Esophagus muscularis mucosa (tissue), 4 donors: ENCODE measurements around the gene NFASC. TPM values are rescaled to one million over a fixed set of nuclear protein-coding genes. Genes with fewer than 3 reads are reported as not detected.

ENCODE experiments used
- DNase-seq: peaks from one replicate; pipeline ENCODE4 v3.0.0-alpha.2; 2017; ENCODE audit errors: extremely low spot score
- H3K27ac ChIP-seq, 4 donors: fragments of 200-600 bp; sonication (generic); replicated peaks in 1 of 4; 1 replicate in 3 of 4; 2 replicates in 1 of 4; pipeline ENCODE4 v1.5.1; 2016 to 2019; ENCODE audit warnings: mild to moderate bottlenecking in 1 of 4
- H3K27me3 ChIP-seq, 4 donors: fragments of 200-600 bp; sonication (generic); one replicate each; pipeline versions ENCODE4 v1.5.1 to v1.6.0; 2016 to 2019
- H3K36me3 ChIP-seq, 4 donors: fragments of 200-600 bp; sonication (generic); one replicate each; pipeline ENCODE4 v1.5.1; 2016 to 2019
- H3K4me1 ChIP-seq, 4 donors: fragments of 200-600 bp; sonication (generic); one replicate each; pipeline ENCODE4 v1.5.1; 2016 to 2019
- H3K4me3 ChIP-seq, 4 donors: fragments of 200-600 bp; sonication (generic); 1 replicate in 2 of 4; 2 replicates in 2 of 4; pipeline ENCODE4 v1.5.1; 2016 to 2019; ENCODE audit warnings: mild to moderate bottlenecking in 4 of 4, moderate library complexity in 1 of 4
- H3K9me3 ChIP-seq, 4 donors: fragments of 200-600 bp; sonication (generic); 1 replicate in 3 of 4; 2 replicates in 1 of 4; pipeline ENCODE4 v1.5.1; 2016 to 2019
- EP300 ChIP-seq: sonication (generic); formaldehyde crosslinking; IDR thresholded peaks from one replicate; pipeline ENCODE4 v1.6.1; 2017; ENCODE audit warnings: antibody characterized with exemption
- POLR2A ChIP-seq: fragments of 450-650 bp; IDR thresholded peaks from one replicate; pipeline ENCODE4 v1.6.1; 2017; ENCODE audit warnings: antibody characterized with exemption, moderate library complexity, mild to moderate bottlenecking, low read depth
- POLR2AphosphoS5 ChIP-seq, 2 donors: sonication (generic); formaldehyde crosslinking; IDR thresholded peaks; one replicate each; pipeline ENCODE4 v1.6.1; 2017; ENCODE audit warnings: antibody characterized with exemption in 2 of 2
- WGBS: methylation state at CpG from one replicate; pipeline ENCODE4 v1.1.5; 2018; 5-methylcytosine and 5-hydroxymethylcytosine counted together
- intact Hi-C: fragments of 100-400 bp; cut with DNase I; formaldehyde crosslinking; loops from one replicate; pipeline ENCODE4 v1.15.1; 2023
- total RNA-seq, 4 donors: library from RNA; depleted of rRNA; stranded (reverse); fragments of >200 nt; gene quantifications; one replicate each; pipeline versions ENCODE4 v1.1.0 to v1.2.1, GENCODE V29; 2016
- TF ChIP-seq, protein P1 (sequence below), 3 experiments: fragments of 200-600 bp in 2 of 3; fragments of 450-650 bp in 1 of 3; sonication (generic) in 2 of 3; IDR thresholded peaks; one replicate each; pipeline ENCODE4 v1.5.1; 2017 to 2019; ENCODE audit warnings: antibody characterized with exemption in 3 of 3, mild to moderate bottlenecking in 2 of 3, moderate library complexity in 1 of 3

The NFASC gene
- total RNA-seq, 4 donors from 2014 or later: 31.1 to 122 (median 64.7) TPM

DNA sequence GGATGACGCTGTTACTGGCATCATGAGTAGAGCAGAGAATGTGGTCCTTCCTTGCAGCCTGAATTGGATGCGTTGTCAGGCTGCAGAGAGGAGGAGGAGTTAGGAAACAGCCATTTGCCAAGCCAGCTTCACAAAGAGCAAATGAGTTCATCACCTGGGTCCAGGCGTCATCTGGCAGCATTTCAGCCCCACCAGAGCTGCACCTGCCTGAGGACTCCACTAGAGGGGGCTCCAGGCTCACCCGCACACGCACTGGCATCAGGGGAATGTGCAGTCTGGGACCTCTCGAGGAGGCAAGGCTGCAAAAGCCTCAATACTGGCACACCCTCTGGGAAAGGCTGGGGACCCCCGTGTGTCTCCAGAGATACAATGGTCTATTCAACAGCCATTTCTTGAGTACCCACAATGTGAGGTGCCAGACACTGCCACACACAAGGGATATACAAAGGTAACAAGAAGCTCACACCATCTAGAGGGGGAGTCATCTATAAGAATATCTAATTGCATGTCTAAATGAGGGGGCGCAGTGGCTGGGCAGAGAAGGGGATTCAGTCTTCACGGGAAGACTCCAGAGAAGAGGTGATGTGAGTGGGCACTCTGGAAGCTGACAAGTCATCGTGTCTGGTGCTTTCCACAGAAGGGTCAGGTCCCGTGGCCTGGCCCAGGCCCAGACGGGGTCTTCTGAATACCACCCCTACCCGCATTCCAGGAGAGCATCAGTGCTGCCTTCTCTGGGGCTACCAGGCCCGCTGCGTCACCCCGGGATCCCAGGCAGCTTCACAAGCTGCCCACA lies 118.8 kb downstream of the NFASC start:
- H3K27ac ChIP-seq: peak overlapping the region; percentile 20 to 60 (median 38)
- DNase-seq: no peak
- intact Hi-C loops: loop anchor here (2.0 to 5.0 kb wide), 2 partner anchors 71 to 268 kb away; no protein-coding TSS in a partner anchor
- peaks cover 4 to 84% (median 41%) of the 10 kb centered on the region in 4 donors for H3K36me3 ChIP-seq
- no peaks in the 10 kb centered on the region for H3K27me3 ChIP-seq
- TF ChIP-seq, protein P1, sequence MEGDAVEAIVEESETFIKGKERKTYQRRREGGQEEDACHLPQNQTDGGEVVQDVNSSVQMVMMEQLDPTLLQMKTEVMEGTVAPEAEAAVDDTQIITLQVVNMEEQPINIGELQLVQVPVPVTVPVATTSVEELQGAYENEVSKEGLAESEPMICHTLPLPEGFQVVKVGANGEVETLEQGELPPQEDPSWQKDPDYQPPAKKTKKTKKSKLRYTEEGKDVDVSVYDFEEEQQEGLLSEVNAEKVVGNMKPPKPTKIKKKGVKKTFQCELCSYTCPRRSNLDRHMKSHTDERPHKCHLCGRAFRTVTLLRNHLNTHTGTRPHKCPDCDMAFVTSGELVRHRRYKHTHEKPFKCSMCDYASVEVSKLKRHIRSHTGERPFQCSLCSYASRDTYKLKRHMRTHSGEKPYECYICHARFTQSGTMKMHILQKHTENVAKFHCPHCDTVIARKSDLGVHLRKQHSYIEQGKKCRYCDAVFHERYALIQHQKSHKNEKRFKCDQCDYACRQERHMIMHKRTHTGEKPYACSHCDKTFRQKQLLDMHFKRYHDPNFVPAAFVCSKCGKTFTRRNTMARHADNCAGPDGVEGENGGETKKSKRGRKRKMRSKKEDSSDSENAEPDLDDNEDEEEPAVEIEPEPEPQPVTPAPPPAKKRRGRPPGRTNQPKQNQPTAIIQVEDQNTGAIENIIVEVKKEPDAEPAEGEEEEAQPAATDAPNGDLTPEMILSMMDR (IDR thresholded peaks at IDR 0.05): peak; percentile 87 to 96 (median 89)
- TF ChIP-seq POLR2A (no peak), POLR2AphosphoS5 (IDR thresholded peaks at IDR 0.05) (peak; percentile 32 to 41)
- H3K4me3 ChIP-seq: no peak overlapping the region
- H3K4me1 ChIP-seq: peaks cover 0 to 16% (median 10%) of the 10 kb centered on the region in 4 donors
- no peaks in the 10 kb centered on the region for H3K9me3 ChIP-seq
- WGBS: 71% methylated on average over 12 of the region's 16 CpGs

DNA sequence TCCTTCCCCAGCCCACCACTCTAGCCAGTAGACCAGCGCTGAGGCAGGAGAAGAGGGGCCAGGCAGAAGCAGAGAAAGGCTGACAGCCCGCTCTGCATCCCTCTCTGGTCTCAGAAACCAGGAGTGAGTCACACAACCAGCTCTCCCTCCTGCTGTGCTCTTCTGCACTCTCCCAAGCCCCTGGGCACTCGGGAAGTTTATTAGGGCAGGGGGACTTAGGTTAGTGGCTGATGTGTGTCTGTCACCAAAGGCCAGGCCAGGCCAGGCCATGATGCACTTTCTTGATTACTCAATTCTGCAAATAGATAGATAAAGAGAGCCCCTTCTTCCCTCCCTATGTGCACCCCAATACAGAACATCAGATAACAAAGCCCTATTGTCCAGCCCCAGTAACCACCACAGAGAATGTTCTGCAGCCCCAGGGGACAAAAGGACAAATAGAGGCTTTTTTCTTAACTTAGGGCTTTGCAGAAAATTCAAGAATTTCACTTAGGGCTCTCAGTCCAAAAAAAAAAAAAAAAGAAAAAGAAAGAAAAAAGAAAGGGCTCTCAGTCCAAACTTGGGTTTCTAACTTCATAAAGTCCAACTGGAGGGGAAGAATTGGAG lies 119.5 kb downstream of the NFASC start:
- TF ChIP-seq POLR2A: no peak
- TF ChIP-seq, protein P1 (IDR thresholded peaks at IDR 0.05): no peak
- no peak for TF ChIP-seq EP300
- no peak for TF ChIP-seq POLR2AphosphoS5 (IDR thresholded peaks at IDR 0.05)
- Histone ChIP-seq H3K4me1 (peaks cover 0 to 16% (median 10%) of the 10 kb centered on the region in 4 donors), H3K27me3 (no peaks in the 10 kb centered on the region), H3K36me3 (peaks cover 4 to 78% (median 37%) of the 10 kb centered on the region in 4 donors), H3K27ac (peak overlapping the region; percentile 20 to 60 (median 38)), H3K4me3 (no peak overlapping the region), H3K9me3 (no peaks in the 10 kb centered on the region)
- intact Hi-C loops: no loop called here
- WGBS: 90% methylated on average over 3 of the region's 3 CpGs
- no peak for DNase-seq

DNA sequence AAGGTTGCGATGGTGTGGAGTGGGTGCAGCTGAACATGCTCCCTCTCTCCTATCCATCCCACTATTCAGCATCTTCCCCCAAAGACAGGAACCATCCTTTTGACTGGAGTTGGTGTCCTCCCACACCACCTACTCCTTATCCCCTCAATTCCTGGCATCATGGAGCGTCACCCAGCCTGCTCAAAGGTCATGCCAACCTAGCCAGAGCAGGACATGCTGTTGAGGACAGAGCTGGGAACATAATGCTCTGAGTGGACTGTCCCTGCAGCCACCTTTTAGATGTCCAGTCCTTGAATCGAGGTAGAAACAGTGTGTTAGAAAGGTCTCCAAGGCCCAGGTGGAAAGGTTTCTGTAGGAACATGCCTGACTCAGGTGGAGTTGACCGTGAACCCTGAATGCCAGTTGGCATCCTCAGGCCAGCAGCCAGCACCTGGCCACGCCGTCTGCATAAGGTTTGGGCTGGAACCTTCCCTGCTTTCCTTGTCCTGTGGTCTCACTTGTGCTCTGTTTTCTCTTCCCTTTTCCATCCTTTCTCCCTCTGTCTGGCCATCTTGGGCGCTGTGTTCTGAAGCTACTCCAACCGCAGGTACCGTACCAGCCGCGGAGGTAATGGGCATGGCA lies 120.2 kb downstream of the NFASC start:
- WGBS: 89% methylated on average over 11 of the region's 11 CpGs
- intact Hi-C loops: no loop called here

DNA sequence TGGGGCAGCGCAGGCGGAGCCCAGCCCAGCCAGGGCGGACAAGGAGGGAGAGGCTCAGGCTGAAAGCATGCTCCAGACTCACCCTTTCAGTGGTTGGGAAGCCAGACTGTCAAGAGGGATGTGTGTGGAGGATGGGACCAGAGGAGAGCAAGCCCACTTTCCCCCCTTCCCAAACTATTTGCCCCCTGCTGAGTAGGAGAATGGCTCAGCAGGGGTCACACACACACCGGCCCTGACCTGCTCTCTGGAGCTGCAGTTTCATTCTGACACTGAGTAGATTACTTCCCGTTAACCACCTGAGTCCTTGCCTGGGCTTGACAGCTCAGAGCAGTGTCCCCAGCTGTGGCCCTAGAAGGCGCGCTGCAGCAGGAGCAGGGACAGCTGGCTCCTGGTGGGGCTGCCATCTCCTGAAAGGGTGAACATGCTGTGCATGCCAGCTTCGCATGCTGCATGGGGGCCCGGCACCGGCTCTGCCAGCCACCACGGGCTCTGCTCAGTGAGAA lies 120.7 kb downstream of the NFASC start:
- no peak for DNase-seq
- peak overlapping the region in 3 of 4 donors; percentile 24 to 42 (median 40) for H3K27ac ChIP-seq
- H3K9me3 ChIP-seq: no peaks in the 10 kb centered on the region
- TF ChIP-seq, protein P1 (IDR thresholded peaks at IDR 0.05): no peak
- TF ChIP-seq POLR2A (no peak), POLR2AphosphoS5 (IDR thresholded peaks at IDR 0.05) (no peak), EP300 (no peak)
- H3K27me3 ChIP-seq: no peaks in the 10 kb centered on the region
- H3K4me1 ChIP-seq: peaks cover 0 to 24% (median 10%) of the 10 kb centered on the region in 4 donors
- 86% methylated on average over 7 of the region's 11 CpGs for WGBS
- H3K4me3 ChIP-seq: no peak overlapping the region
- intact Hi-C loops: no loop called here
- peaks cover 4 to 69% (median 31%) of the 10 kb centered on the region in 4 donors for H3K36me3 ChIP-seq

More for the DNA sequence above, 120.2 kb downstream of the NFASC start:
- DNase-seq: no peak
- H3K4me3 ChIP-seq: no peak overlapping the region
- TF ChIP-seq, protein P1 (IDR thresholded peaks at IDR 0.05): no peak
- TF ChIP-seq POLR2AphosphoS5 (IDR thresholded peaks at IDR 0.05) (no peak), POLR2A (no peak), EP300 (no peak)
- peaks cover 4 to 72% (median 34%) of the 10 kb centered on the region in 4 donors for H3K36me3 ChIP-seq
- H3K27ac ChIP-seq: peak overlapping the region in 2 of 4 donors; percentile 40 to 42
- no peaks in the 10 kb centered on the region for H3K27me3 ChIP-seq
- H3K9me3 ChIP-seq: no peaks in the 10 kb centered on the region
- H3K4me1 ChIP-seq: peaks cover 0 to 19% (median 10%) of the 10 kb centered on the region in 4 donors
